Astrocyte of the spinal cord (primary cell): Measurements from ENCODE around the gene TAS2R20.

Source experiments
- DNase-seq: peaks from one replicate; pipeline ENCODE4 v3.0.0; 2011; ENCODE audit warnings: low read depth, low spot score
- H3K4me3 ChIP-seq: 2 replicates; pipeline ENCODE4 v1.5.1; 2011; ENCODE audit warnings: low read depth, mild to moderate bottlenecking, low read length, moderate library complexity
- in situ Hi-C: cut with HindIII; loops from 2 replicates; pipeline ENCODE4 v1.10.0; 2017; ENCODE audit warnings: low sequenced_read_pairs
- TF ChIP-seq, protein P1 (sequence below): IDR thresholded peaks from 2 replicates; pipeline ENCODE4 v1.5.1; 2012; ENCODE audit warnings: low read depth, mild to moderate bottlenecking, low read length, inconsistent platforms

Gene TAS2R20

DNA sequence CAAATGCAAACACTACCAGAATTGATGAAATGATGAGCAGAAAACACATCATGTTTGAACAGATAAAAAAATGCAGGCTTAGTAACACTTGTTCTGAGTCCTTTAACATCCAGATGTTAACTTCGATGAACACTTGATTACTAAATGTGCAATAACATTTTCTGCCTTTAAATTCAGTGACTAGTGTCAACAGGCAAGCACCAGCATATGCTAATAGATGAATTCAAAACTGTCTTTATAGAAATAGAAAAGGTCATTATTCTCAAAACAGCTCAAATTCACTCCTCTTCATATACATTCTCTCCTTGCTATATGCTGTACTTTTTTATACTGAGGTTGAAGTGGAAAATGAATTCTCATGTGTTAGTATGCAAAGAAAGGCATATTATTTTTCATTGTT lies 24.4 kb upstream of the TAS2R20 start, which contains the start of gene TAS2R19:
TAS2R19 (minus strand) TSS at position 101 of the 400 bp plus-strand sequence; CDS start at position 52, 49 bp downstream.
- no peak for DNase-seq
- H3K4me3 ChIP-seq = no peak within 1 kb of the TSS
- TF ChIP-seq, protein P1, sequence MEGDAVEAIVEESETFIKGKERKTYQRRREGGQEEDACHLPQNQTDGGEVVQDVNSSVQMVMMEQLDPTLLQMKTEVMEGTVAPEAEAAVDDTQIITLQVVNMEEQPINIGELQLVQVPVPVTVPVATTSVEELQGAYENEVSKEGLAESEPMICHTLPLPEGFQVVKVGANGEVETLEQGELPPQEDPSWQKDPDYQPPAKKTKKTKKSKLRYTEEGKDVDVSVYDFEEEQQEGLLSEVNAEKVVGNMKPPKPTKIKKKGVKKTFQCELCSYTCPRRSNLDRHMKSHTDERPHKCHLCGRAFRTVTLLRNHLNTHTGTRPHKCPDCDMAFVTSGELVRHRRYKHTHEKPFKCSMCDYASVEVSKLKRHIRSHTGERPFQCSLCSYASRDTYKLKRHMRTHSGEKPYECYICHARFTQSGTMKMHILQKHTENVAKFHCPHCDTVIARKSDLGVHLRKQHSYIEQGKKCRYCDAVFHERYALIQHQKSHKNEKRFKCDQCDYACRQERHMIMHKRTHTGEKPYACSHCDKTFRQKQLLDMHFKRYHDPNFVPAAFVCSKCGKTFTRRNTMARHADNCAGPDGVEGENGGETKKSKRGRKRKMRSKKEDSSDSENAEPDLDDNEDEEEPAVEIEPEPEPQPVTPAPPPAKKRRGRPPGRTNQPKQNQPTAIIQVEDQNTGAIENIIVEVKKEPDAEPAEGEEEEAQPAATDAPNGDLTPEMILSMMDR = no peak
- in situ Hi-C loops = no loop called here

DNA sequence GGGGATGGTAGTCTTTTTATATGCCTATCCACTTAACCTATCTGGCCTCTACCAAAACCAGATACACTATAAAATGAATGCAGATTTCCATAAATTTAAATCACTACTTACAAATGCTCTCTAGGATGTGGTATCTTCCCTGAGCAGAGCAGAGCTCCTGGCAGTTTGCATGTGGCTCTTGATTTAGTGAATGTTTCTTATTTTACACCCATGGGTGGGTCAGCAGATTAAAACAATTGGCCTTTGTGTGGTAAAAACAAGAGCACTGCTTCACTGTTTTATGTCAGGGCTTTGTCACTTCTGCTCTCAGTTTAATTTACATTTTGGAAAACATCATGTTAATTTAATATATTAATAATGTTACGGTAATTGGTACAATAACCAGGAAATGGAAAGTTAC lies 18.8 kb upstream of the TAS2R20 start:
- in situ Hi-C loops = no loop called here
- TF ChIP-seq, protein P1 = no peak
- no peak overlapping the region for H3K4me3 ChIP-seq
- DNase-seq = no peak

DNA sequence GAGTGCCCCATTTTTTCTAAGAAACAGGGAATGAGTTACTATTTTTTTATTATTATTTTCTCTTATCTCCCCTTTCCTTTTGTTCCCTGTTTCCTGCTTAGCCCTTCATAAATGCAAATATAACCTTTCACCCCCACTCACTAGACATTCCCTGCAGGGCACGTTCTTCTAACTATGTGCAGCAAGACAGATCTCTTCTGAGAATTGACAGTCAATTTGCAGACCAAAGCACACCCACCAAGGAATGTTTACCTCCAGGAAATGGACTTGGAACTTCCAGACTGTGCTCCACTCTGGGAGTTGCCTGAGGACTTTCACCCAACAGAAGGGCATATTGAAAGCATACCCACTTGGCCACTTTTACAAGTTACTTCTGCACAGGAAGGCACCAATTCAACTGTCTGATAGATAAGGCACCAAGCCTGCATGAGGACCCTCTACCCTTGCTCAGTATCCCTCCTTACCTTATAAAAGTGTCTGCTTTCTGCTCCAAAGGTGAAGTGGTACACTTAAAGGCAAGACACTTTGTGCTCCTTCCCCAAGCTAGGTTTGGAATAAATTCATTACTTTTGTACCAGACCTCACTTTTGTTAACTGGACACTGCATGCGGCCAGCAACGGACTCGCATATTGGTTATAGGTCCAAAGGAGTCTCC lies 17.8 kb upstream of the TAS2R20 start:
- TF ChIP-seq, protein P1 = no peak
- H3K4me3 ChIP-seq = no peak overlapping the region
- in situ Hi-C loops = no loop called here
- no peak for DNase-seq

DNA sequence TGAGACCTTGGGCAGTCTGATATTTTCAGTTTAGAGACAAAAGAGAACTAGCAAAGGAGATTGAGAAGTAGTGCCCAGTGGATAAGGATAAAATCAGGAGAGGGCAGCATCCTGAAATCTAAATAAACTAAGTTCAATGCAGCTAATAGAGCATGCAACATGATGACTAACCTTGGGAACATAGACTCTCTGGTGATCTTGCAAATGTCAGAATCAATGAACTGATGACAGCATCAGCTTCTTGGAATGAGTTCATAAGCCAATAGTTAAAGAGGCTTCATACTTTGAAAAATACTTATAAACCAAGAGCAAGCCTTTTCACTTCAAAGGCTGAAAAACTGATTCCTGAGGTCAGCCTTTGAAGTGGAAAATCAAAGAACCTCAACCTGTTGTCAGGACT lies 16.1 kb upstream of the TAS2R20 start:
- TF ChIP-seq, protein P1 = no peak
- in situ Hi-C loops = no loop called here
- DNase-seq = peak; percentile 7
- no peak overlapping the region for H3K4me3 ChIP-seq

DNA sequence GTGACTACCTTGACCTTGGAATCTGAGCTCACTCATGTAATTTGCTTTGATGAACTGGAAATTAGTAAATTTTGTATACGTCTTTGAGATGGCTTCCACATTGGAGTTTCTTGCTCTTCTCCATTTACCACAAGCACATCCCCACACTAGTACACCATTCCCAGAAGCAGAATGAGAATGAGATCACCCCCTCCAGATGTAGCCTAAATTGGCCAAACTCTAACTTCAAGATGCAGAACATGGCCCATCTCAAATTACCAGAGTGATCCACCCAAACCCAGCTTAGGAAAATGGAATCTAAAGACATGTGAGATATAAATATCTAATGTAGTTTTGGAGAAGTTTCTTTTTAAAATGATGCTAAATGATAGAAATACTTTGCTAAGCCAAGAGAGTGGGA lies 9.5 kb upstream of the TAS2R20 start:
- DNase-seq = no peak
- TF ChIP-seq, protein P1 = no peak
- no peak overlapping the region for H3K4me3 ChIP-seq
- in situ Hi-C loops = no loop called here

DNA sequence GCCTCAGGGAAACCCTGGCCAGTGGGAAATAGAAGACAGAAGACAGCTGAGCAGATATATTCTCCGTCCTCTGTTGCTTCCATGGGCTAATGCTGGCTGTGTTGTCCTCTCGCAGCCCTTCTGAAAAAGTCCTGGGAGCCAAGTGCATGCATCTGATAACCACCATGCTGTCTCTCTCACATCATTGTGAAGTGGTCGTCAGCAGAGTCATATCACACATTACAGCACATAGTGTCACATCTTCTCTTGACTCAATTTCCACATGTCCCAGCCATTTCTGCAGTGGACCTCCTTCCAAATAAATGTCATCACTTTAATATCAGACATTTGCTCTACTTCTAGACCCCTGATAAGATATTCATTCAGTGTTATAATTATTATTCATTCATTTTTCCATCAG lies 3.8 kb downstream of the TAS2R20 start:
- in situ Hi-C loops = no loop called here

More for the DNA sequence above, 3.8 kb downstream of the TAS2R20 start:
- TF ChIP-seq, protein P1 = no peak
- no peak for DNase-seq
- H3K4me3 ChIP-seq = no peak overlapping the region
